DMS153 treated with DMSO at 0.1 percent for 48 hours (cell line): ENCODE data around the gene ALS2.
"Not testable (repeated sequence)": the region's sequence is repeated elsewhere in the genome, so short reads cannot be mapped to it uniquely, and the experiment has no call there.

Source experiments
- DNase-seq: peaks from one replicate; lab custom pipeline; 2025; ENCODE audit not compliant: unreplicated experiment; lab: John Stamatoyannopoulos, UW

The ALS2 gene

DNA sequence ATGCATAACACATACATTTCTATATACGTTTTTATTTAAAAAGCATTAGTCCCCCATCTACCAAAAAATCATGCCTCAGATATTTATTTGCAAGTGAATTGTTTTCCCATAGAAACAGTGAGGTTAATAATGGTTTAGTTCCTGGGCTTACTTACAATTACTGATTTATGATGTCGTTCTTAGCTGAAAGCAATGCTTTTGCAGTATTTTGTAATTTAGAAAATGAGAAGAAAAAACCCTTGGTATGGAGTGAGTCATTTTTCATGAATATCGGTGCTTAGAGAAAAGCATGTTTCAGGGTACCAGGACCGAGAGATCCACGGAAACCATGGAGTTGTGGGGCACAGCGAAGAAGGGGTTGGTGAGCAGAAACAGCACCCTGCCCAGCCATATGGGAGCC is 13.6 kb upstream of the ALS2 start:
- DNase-seq: no peak

- DNase-seq: no peak
These were observed 12.9 kb upstream of the ALS2 start for GRCh38 chr2:201793631-201794030.

DNA sequence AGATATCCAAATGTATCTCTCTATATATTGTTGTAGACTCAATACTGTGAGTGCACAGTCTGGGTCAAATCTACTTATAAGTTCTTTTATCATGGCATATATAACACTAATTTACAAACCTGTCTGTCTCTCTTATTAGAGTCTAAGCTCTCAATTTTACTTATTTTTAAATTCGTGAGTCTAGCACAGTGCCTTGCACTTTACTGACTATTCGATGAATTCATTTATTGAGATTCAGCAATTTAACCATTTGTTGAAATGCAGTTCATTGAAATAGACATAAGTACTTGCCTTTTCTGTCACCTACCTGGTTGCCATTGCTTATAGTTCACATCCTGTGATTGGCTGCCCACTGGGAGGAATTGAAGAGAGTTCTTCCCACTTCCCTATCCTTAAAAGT is 10.3 kb upstream of the ALS2 start:
- DNase-seq: no peak

- no peak for DNase-seq
These were observed 9.6 kb upstream of the ALS2 start for GRCh38 chr2:201790291-201790690.

GRCh38 chr2:201789395-201789794 is 8.7 kb upstream of the ALS2 start:
- no peak for DNase-seq

GRCh38 chr2:201788371-201788770 is 7.6 kb upstream of the ALS2 start:
- no peak for DNase-seq

DNA sequence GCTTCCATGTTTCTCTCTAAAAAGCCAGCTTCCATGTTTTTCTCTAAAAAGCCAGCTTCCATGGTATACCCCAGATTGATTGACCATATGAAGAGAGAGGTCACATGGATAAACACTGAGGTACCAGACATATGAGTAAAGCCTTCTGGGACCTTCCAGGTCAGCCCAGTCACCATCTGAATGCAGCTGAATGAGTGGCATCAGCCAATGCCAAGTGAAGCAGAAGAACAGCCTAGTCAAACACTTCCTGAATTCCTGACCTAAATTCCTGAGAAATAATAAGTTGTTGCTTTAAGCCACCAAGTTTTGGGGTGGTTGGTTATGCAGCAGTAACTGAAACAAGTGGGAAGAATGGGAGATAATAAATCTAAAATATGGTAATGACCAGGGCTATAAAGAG is 5.7 kb upstream of the ALS2 start:
- no peak for DNase-seq

DNA sequence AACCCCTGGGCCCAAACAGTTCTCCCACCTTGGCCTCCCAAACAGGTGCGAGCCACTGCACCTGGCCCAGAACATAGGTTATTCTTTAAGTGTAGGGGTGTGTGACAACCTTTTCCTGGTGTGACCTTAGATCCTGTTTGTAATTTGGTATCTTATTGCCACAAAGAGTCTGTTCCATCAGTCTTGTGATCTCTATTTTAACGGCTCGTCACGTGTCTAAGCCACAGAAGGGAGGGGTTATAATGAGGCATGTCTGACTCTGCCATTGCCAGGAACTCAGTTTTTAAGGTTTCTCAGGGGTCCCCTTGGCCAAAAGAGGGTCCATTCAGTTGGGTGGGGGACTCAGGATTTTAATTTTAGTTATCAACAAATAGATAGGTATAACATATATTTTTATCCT is 4.4 kb upstream of the ALS2 start:
- no peak for DNase-seq

- DNase-seq: no peak
These were observed 3.8 kb upstream of the ALS2 start for GRCh38 chr2:201784563-201784962.

GRCh38 chr2:201781557-201782051 is 871 bp upstream of the ALS2 start:
- peak; percentile 22 for DNase-seq

- no peak for DNase-seq
These were observed 646 bp downstream of the ALS2 start for GRCh38 chr2:201779901-201780673.

- no peak for DNase-seq
These were observed 2.9 kb downstream of the ALS2 start for GRCh38 chr2:201777869-201778268.

DNA sequence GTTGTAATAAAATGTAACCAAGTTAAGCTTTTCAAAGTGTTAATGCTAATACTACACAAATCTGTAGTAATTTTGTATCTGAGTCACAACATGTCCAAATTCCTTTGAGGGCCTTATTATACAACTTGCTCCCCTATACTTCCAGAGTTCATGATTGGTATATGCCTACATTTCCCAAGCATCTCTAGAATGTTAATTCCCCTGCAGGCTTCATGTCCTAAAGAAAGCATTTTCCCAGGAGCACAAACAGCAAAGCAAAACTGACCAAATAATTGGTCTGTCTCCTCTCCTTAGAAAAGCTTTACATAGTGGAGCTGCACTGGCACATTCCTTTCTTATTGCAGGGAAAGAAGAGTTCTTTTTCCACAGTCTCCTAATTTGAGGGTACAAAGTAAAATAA is 3.7 kb downstream of the ALS2 start:
- no peak for DNase-seq

- no peak for DNase-seq
These were observed 5.4 kb downstream of the ALS2 start for GRCh38 chr2:201775326-201775725.

- DNase-seq: no peak
These were observed 6.2 kb downstream of the ALS2 start for GRCh38 chr2:201774546-201774945.

DNA sequence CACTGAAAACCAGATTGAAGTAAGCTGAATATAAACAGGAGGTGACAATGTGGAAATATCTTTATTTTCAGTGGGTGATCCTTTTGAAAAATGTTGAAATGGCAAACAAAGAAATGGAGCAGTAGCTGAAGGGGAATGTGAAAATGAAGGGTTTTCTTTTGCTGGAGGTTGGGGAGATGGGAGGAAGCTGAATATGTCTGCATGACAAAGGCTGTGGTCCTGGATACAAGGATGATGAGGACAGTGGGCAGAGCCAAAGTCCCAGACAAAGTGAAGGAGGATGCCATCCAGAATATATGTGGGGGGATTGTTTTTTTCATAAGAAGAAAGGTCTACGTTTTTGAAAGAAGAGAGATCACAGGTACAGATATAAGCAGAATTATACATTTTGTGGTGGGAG is 6.7 kb downstream of the ALS2 start:
- DNase-seq: no peak

- no peak for DNase-seq
These were observed 10.9 kb downstream of the ALS2 start for GRCh38 chr2:201769666-201770373.

DNA sequence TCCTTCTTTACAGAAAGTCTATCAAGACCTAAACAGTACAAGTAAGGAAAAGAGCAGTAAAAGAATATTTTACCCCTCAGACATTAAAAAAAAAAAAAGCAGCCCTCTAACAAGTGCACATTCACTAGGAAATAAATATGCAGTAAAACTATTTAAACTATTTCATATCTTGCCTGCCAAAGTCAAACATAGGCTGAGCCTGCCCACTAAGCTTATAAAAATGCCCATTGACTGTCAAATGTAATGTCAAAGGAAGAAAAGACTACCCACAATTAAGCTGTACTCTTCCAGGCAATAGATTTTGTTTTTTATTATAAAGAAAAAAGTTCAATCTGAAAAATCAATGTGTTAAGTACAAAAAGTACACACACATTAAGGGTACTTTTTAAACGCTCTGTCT is 11.8 kb downstream of the ALS2 start:
- DNase-seq: no peak

DNA sequence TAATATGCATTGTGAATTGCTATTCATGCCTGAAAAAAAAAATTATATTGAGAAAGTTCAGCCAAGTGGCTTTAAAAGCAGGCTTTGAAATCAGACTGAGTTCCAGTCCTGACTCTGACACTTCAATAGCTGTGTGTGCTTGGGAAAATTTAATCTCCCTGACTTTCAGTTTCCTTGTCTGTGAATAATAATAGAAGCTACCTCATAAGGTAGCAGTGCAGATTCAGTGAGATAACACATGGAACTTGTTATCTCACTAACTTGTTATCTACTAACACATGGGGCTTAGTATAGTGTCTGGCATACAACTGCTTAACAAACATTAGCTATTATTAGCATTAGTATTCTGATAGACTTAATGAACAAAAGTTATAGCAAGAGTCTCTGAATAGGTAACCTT is 14.9 kb downstream of the ALS2 start:
- DNase-seq: no peak

- DNase-seq: not testable (repeated sequence)
These were observed 16.3 kb downstream of the ALS2 start for GRCh38 chr2:201764469-201764868.

- DNase-seq: no peak
These were observed 19.6 kb downstream of the ALS2 start for GRCh38 chr2:201761101-201761500.

DNA sequence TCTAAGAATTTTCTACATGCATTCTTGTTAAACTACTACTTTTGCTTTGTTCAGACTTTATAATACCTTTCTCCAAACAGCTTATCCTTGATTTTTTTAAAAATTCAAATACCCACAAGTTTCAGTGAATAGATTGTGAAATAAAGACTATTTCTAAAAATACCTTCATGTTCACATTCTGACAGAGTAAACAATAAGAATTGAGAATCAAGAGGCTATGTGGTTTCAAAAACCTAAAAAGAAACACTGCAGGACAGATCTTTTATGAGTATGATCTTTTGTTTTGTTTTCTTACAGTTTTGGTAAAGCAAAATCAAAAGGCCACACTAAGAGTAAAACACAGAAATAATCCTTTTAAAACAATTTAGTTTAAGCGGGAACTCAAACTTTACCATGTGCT is 21.2 kb downstream of the ALS2 start:
- no peak for DNase-seq

DNA sequence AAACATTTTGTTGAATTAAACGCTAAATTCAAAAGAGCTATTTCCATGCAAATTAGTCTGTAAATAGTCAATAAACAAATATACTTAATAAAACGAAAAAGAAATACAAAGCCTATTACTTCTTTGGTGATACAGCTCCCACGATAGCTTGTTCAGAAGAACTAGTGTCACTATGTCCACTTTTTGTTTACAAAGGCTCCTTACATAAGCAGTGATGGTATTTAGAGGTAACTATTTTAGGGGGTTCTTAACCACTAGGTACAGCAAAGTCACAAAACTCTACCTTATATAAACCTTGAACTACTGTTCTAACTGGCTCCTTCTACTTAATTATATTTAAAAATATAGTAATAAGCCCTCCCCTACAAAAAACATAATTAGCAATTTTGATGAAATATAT is 21.9 kb downstream of the ALS2 start:
- no peak for DNase-seq
